Neural progenitor cell (in vitro differentiated cells): ENCODE data around the gene ST8SIA4. TPM values are rescaled to one million over a fixed set of nuclear protein-coding genes. Genes with fewer than 3 reads are reported as not detected.

Source experiments
- DNase-seq: peaks from one replicate; pipeline ENCODE4 v3.0.0-alpha.2; 2016; ENCODE audit warnings: low spot score
- H2AFZ ChIP-seq: fragments of 200-600 bp; sonication (generic); replicated peaks from 2 replicates; pipeline ENCODE4 v1.6.1; 2016; ENCODE audit warnings: antibody characterized with exemption
- H3F3A ChIP-seq: fragments of 200-600 bp; sonication (generic); 2 replicates; pipeline ENCODE4 v1.6.1; 2016; ENCODE audit warnings: antibody characterized with exemption, low read depth
- H3K27ac ChIP-seq: fragments of 200-600 bp; sonication (generic); 2 replicates; pipeline ENCODE4 v1.5.1; 2016; ENCODE audit warnings: mild to moderate bottlenecking
- H3K27me3 ChIP-seq: fragments of 200-600 bp; sonication (generic); 2 replicates; pipeline ENCODE4 v1.6.1; 2016; ENCODE audit warnings: mild to moderate bottlenecking, moderate library complexity
- H3K36me3 ChIP-seq: fragments of 200-600 bp; sonication (generic); 2 replicates; pipeline ENCODE4 v1.5.1; 2016
- H3K4me1 ChIP-seq: fragments of 200-600 bp; sonication (generic); 2 replicates; pipeline ENCODE4 v1.6.1; 2016; ENCODE audit warnings: mixed run types
- H3K4me2 ChIP-seq: fragments of 200-600 bp; sonication (generic); 2 replicates; pipeline ENCODE4 v1.6.1; 2016
- H3K4me3 ChIP-seq: fragments of 200-600 bp; sonication (generic); 2 replicates; pipeline ENCODE4 v1.5.1; 2016
- H3K79me2 ChIP-seq: fragments of 200-600 bp; sonication (generic); 2 replicates; pipeline ENCODE4 v1.6.1; 2016; ENCODE audit warnings: low read depth
- H3K9ac ChIP-seq: fragments of 200-600 bp; sonication (generic); 2 replicates; pipeline ENCODE4 v1.6.1; 2016
- H3K9me3 ChIP-seq: fragments of 200-600 bp; sonication (generic); 2 replicates; pipeline ENCODE4 v1.5.1; 2016; ENCODE audit warnings: low read depth
- H4K20me1 ChIP-seq: fragments of 200-600 bp; sonication (generic); 2 replicates; pipeline ENCODE4 v1.6.1; 2016; ENCODE audit warnings: low read depth
- H3K27ac Mint-ChIP-seq: 3 replicates; pipeline ENCODE4 v1.8.0; 2021; ENCODE audit warnings: mixed read lengths
- H3K27me3 Mint-ChIP-seq: 2 replicates; pipeline ENCODE4 v1.8.0; 2022; ENCODE audit warnings: low read depth, mild to moderate bottlenecking, inconsistent platforms, moderate library complexity, mixed read lengths; ENCODE audit not compliant: insufficient read depth
- H3K36me3 Mint-ChIP-seq: 3 replicates; pipeline ENCODE4 v1.8.0; 2021; ENCODE audit warnings: mixed read lengths
- H3K4me1 Mint-ChIP-seq: 3 replicates; pipeline ENCODE4 v1.8.0; 2021; ENCODE audit warnings: mixed read lengths
- H3K4me3 Mint-ChIP-seq: 3 replicates; pipeline ENCODE4 v1.8.0; 2021; ENCODE audit warnings: mild to moderate bottlenecking, moderate library complexity, mixed read lengths
- H3K9me3 Mint-ChIP-seq: 3 replicates; pipeline ENCODE4 v1.8.0; 2020; ENCODE audit warnings: mixed read lengths
- EZH2 ChIP-seq: fragments of 200-600 bp; sonication (generic); IDR thresholded peaks from 2 replicates; pipeline ENCODE4 v1.6.1; 2017; ENCODE audit warnings: antibody characterized with exemption, mild to moderate bottlenecking, moderate library complexity
- EZH2phosphoT487 ChIP-seq: fragments of 200-600 bp; sonication (generic); IDR thresholded peaks from 2 replicates; pipeline ENCODE4 v1.6.1; 2017; ENCODE audit warnings: antibody characterized with exemption
- microRNA counts: library from miRNA; unstranded; fragments of <30 nt; microRNA quantifications from one replicate; lab custom pipeline; 2016
- microRNA-seq: library from miRNA; unstranded; fragments of <30 nt; microRNA quantifications from one replicate; pipeline ENCODE4, GENCODE V29; 2016
- small RNA-seq: library from RNA; depleted of rRNA; stranded (forward); fragments of <200 nt; gene quantifications from one replicate; pipeline ENCODE3, GENCODE V24; 2015
- total RNA-seq: library from RNA; depleted of rRNA; stranded (reverse); fragments of >200 nt; gene quantifications from 2 replicates; pipeline ENCODE4 v1.2.3, GENCODE V29; 2015; ENCODE audit warnings: low replicate concordance
- TF ChIP-seq, protein P1 (sequence below): fragments of 200-600 bp; sonication (generic); IDR thresholded peaks from 2 replicates; pipeline ENCODE4 v1.5.1; 2017; ENCODE audit warnings: antibody characterized with exemption, mild to moderate bottlenecking

Gene ST8SIA4
- total RNA-seq, 1 donor from 2014 or later, result 0.84 TPM

DNA sequence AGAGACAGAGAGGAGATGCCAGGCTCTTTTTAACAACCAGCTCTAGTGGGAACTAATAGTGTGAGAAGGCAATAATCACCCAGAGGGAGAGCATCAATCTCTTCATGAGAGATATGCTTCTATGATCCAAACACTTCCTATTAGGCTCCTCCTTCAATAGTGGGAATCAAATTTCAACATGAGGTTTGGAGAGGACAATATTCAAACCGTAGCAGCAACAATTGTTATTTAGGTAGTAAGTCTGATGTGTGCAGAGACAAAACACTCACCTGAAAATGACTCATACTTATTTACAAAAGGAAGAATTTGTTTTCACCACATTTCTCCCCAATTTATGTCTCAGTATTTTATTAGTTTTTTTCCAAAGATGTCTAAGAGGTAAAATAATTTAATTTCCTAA lies 144.3 kb downstream of the ST8SIA4 start:
- no peaks in the 10 kb centered on the region for H3K27me3 Mint-ChIP-seq

DNA sequence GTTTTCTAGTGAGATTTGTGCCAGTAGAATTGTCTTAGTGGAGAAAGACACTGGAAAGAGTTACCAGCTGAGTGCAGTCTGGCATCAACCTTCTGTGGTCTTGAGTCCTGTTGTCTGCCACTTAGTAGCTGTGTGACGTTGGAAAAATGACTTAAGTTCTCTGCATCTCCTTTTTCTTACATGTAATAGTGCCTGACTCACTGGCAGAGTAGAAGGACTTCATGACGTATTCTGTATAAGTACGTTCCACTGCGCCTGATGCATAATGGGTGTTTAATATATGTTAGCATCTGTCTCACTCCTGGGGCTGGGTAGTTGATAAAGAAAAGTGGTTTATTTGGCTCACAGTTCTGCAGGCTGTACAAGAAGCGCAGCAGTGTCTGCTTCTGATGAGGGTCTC lies 144.8 kb downstream of the ST8SIA4 start:
- peaks cover 16% of the 10 kb centered on the region for H3K4me1 Mint-ChIP-seq
- no peaks in the 10 kb centered on the region for H3K27me3 Mint-ChIP-seq
- no peaks in the 10 kb centered on the region for H3K9me3 ChIP-seq
- no peaks in the 10 kb centered on the region for H3K27me3 ChIP-seq
- no peak overlapping the region for H3K4me3 Mint-ChIP-seq
- DNase-seq, result no peak
- no peak overlapping the region for H3K4me3 ChIP-seq
- no peaks in the 10 kb centered on the region for H3K4me1 ChIP-seq
- H4K20me1 ChIP-seq, result no peaks in the 10 kb centered on the region
- no peaks in the 10 kb centered on the region for H3K36me3 Mint-ChIP-seq
- no peaks in the 10 kb centered on the region for H3K79me2 ChIP-seq
- no peaks in the 10 kb centered on the region for H3F3A ChIP-seq
- no peak overlapping the region for H3K9ac ChIP-seq
- H2AFZ ChIP-seq, result no peak overlapping the region
- no peak for TF ChIP-seq EZH2
- TF ChIP-seq EZH2phosphoT487, result no peak
- TF ChIP-seq, protein P1, sequence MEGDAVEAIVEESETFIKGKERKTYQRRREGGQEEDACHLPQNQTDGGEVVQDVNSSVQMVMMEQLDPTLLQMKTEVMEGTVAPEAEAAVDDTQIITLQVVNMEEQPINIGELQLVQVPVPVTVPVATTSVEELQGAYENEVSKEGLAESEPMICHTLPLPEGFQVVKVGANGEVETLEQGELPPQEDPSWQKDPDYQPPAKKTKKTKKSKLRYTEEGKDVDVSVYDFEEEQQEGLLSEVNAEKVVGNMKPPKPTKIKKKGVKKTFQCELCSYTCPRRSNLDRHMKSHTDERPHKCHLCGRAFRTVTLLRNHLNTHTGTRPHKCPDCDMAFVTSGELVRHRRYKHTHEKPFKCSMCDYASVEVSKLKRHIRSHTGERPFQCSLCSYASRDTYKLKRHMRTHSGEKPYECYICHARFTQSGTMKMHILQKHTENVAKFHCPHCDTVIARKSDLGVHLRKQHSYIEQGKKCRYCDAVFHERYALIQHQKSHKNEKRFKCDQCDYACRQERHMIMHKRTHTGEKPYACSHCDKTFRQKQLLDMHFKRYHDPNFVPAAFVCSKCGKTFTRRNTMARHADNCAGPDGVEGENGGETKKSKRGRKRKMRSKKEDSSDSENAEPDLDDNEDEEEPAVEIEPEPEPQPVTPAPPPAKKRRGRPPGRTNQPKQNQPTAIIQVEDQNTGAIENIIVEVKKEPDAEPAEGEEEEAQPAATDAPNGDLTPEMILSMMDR, result no peak
- no peak overlapping the region for H3K4me2 ChIP-seq
- H3K36me3 ChIP-seq, result no peaks in the 10 kb centered on the region
- no peak overlapping the region for H3K27ac ChIP-seq
- H3K9me3 Mint-ChIP-seq, result no peaks in the 10 kb centered on the region
- H3K27ac Mint-ChIP-seq, result peak overlapping the region; percentile 84

More for the DNA sequence above, 144.3 kb downstream of the ST8SIA4 start:
- no peaks in the 10 kb centered on the region for H3K79me2 ChIP-seq
- H3K4me2 ChIP-seq, result no peak overlapping the region
- H3K4me1 ChIP-seq, result no peaks in the 10 kb centered on the region
- no peak overlapping the region for H2AFZ ChIP-seq
- H3K27me3 ChIP-seq, result no peaks in the 10 kb centered on the region
- no peak for TF ChIP-seq EZH2
- TF ChIP-seq, protein P1, result no peak
- TF ChIP-seq EZH2phosphoT487, result no peak
- Mint-ChIP-seq H3K9me3 (no peaks in the 10 kb centered on the region), H3K4me1 (peaks cover 16% of the 10 kb centered on the region), H3K27ac (peak overlapping the region; percentile 84), H3K4me3 (no peak overlapping the region), H3K36me3 (no peaks in the 10 kb centered on the region)
- H3K9ac ChIP-seq, result no peak overlapping the region
- no peak overlapping the region for H3K27ac ChIP-seq
- DNase-seq, result no peak
- H3K9me3 ChIP-seq, result no peaks in the 10 kb centered on the region
- no peaks in the 10 kb centered on the region for H3K36me3 ChIP-seq
- no peak overlapping the region for H3K4me3 ChIP-seq
- no peaks in the 10 kb centered on the region for H4K20me1 ChIP-seq
- no peaks in the 10 kb centered on the region for H3F3A ChIP-seq

DNA sequence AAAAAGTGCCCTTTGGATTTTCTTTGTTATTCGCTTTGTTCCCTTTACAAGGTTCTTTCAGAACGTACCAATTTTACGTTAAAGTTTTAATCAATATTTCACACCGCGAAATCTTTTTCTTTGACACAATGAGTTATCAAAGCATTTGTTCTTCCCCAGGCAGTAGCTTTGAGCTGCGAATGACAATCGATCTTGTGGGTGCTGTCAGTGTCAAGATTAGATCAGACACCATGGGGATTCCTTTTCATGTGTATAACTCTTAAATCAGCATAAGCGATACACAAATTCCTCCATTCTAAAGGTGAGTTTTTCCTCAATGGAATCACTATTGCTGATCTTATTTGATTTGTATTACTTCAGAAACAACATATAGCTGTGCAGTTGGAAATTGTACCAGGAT lies 145.5 kb downstream of the ST8SIA4 start:
- H3K27ac ChIP-seq, result no peak overlapping the region
- no peak overlapping the region for H3K4me2 ChIP-seq
- Mint-ChIP-seq H3K27ac (no peak overlapping the region), H3K4me3 (no peak overlapping the region), H3K27me3 (no peaks in the 10 kb centered on the region), H3K9me3 (no peaks in the 10 kb centered on the region), H3K4me1 (peaks cover 16% of the 10 kb centered on the region), H3K36me3 (no peaks in the 10 kb centered on the region)
- H2AFZ ChIP-seq, result no peak overlapping the region
- no peaks in the 10 kb centered on the region for H3F3A ChIP-seq
- no peaks in the 10 kb centered on the region for H3K27me3 ChIP-seq
- H3K9ac ChIP-seq, result no peak overlapping the region
- H4K20me1 ChIP-seq, result no peaks in the 10 kb centered on the region
- H3K36me3 ChIP-seq, result no peaks in the 10 kb centered on the region
- no peaks in the 10 kb centered on the region for H3K79me2 ChIP-seq
- H3K4me1 ChIP-seq, result no peaks in the 10 kb centered on the region
- H3K9me3 ChIP-seq, result no peaks in the 10 kb centered on the region
- no peak overlapping the region for H3K4me3 ChIP-seq
- no peak for DNase-seq
- TF ChIP-seq EZH2phosphoT487, result no peak
- TF ChIP-seq, protein P1, result no peak
- no peak for TF ChIP-seq EZH2

MicroRNAs within 50 kb of the gene (microRNA counts, 767-probe panel; counts per million panel counts)
- microRNA hsa-miR-548p (lab: Ali Mortazavi, UCI), result 460 counts per million, percentile 90 among the panel's probes with 10 or more counts

Small RNA genes within 50 kb of the gene (microRNA-seq; reads per million reads assigned to microRNA genes)
- not detected for gene MIR548P

Small RNA genes within 50 kb of the gene (small RNA-seq; reads per million reads assigned to genes)
- gene MIR548P, result not detected
